IPS-NIHi7 (cell line): ENCODE data around the gene SELENOS.
A peak's percentile ranks its signal among the peaks of the same experiment; 100 is the strongest.

Source experiments
- DNase-seq: peaks from one replicate; pipeline ENCODE4 v3.0.0; 2012; ENCODE audit warnings: mixed read lengths; ENCODE audit errors: extremely low spot score

The SELENOS gene, protein sequence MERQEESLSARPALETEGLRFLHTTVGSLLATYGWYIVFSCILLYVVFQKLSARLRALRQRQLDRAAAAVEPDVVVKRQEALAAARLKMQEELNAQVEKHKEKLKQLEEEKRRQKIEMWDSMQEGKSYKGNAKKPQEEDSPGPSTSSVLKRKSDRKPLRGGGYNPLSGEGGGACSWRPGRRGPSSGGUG

GRCh38 chr15:101277038-101277822 lies at the start of gene SELENOS:
Gene SELENOS, minus strand, starts transcription at chr15:101277485. Its CDS starts 68 bp downstream, at chr15:101277417.
- peak; percentile 94 for DNase-seq

- no peak for DNase-seq
Measured at GRCh38 chr15:101326462-101327146, 49.3 kb upstream of the SELENOS start.

DNA sequence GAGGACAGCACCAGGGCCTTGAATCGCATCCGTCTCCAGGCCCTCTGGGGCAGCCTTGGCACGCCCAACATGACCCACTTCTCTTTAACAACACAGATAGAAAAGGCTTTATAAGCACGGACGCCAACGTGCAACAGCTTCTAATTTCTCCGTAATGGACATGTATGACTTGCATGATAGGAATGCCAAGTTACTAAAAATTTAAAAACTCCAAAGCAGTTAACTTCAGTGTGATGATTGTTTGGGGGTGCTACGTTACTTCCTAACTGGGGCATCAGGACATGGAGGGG lies 48.7 kb upstream of the SELENOS start:
- no peak for DNase-seq

- no peak for DNase-seq
Measured at GRCh38 chr15:101325263-101326025, 48.2 kb upstream of the SELENOS start.

DNA sequence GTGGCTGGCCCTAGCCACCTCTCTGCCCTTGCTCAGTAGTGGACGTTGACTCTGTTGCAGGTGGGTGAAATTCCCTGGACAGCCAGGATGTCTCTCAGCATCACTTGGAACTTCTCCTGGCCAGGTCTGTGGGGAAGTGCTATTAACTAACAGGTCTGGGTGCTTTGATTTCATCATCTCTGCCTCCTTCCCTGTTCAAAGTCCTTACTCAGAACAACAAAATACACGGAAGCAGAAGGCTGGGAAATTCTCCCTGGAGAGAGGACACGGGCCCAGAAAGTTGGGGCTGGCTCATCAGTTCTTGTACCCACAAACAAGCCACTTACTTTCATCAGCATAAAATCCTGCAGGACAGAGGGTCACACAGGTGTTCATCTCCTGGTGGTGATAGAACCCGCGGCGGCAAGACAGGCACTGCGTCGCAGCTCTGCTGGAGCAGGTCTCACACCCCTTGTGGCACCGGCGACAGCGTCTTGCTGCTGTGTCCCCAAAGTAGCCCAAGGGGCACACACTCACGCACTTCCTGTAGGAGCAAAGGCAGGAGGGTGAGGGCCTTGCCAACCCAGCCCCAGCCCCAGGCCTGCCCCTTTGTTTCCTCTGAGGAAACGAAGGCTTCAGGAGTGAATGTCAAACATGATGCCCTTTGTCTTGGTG lies 47.4 kb upstream of the SELENOS start:
- DNase-seq: no peak

- no peak for DNase-seq
Measured at GRCh38 chr15:101323793-101324523, 46.7 kb upstream of the SELENOS start.

- DNase-seq: no peak
Measured at GRCh38 chr15:101322854-101323477, 45.7 kb upstream of the SELENOS start.

- no peak for DNase-seq
Measured at GRCh38 chr15:101322016-101322695, 44.9 kb upstream of the SELENOS start.

DNA sequence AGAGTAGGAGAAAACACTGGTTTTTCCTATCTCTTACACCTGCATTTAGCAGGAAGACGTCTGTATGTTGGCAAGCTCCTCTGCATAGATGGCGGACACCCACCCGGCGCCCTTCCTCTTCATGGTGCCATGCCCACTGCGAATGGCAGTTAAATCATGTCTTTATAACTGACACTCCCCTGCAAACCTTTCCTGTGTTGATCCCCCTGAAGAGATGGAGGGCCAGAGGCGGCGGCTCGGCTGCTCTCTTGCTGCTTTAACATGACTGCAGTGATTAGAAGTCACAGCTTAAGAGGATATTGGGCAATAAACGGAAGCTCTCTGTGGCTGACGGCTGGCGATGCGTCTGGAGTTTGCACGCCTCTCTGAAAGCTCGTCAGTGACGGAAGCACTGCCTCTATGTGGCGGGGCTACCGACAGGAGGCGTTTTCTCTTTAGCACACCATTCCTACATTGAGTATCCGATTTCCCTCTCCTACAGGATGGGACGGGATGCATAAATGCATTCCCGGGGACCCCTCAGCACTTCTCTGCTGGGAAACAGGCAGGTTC lies 43.3 kb upstream of the SELENOS start:
- DNase-seq: peak; percentile 70

- peak; percentile 42 for DNase-seq
Measured at GRCh38 chr15:101318839-101319238, 41.6 kb upstream of the SELENOS start.

DNA sequence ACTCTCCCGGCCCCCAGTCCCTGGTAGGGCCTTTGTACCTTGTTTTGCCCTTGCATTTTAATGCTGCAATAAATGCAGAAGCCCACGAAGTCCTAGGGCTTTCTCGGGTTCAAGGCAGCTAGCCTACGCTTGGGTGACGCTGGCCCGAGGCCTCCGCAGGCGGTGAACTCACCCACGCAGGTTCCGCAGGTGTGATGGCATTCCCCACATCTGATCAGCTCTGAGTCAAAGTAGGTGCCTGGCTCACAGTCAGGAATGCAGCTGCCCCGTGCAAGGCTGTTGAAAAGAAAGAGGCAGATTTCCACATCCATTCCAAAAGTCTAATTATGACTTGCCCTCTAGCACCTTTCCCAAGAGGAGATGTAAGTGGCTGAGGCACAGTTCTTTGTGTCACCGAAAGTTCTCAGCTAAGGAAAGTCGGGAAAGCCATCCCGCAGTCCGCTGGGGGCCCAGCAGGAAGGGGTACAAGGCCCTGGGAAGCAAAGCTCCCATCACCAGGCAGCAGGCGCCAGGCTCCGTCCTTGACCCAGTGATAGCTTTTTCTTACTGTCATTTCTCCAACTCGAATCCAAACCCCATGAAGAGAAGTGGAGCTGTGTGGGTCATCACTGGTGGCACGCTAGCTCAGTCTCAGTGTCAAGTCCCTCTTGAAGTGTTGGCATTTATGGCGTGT lies 41.0 kb upstream of the SELENOS start:
- DNase-seq: no peak

- DNase-seq: no peak
Measured at GRCh38 chr15:101317336-101317872, 40.1 kb upstream of the SELENOS start.

DNA sequence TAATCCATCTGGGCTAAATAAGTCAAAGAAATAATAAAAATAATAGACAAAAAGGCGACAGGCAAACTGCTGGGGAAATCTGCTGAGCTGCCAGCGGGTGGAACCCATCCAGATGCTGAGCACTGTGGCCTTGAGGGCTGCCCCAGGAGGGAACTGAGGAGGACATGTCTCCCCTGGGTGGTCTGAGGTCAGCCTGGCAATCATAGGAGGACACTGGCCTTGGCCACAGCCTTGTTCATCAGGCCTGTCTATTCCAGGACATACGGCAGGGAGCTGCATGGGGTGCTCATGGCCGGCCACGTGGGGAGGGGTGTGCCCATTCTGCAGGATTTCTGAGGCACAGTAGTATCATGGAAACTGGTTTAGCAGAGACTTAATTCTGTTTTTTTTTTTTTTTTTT lies 39.2 kb upstream of the SELENOS start:
- DNase-seq: no peak

GRCh38 chr15:101315736-101316135 lies 38.5 kb upstream of the SELENOS start:
- DNase-seq: no peak

DNA sequence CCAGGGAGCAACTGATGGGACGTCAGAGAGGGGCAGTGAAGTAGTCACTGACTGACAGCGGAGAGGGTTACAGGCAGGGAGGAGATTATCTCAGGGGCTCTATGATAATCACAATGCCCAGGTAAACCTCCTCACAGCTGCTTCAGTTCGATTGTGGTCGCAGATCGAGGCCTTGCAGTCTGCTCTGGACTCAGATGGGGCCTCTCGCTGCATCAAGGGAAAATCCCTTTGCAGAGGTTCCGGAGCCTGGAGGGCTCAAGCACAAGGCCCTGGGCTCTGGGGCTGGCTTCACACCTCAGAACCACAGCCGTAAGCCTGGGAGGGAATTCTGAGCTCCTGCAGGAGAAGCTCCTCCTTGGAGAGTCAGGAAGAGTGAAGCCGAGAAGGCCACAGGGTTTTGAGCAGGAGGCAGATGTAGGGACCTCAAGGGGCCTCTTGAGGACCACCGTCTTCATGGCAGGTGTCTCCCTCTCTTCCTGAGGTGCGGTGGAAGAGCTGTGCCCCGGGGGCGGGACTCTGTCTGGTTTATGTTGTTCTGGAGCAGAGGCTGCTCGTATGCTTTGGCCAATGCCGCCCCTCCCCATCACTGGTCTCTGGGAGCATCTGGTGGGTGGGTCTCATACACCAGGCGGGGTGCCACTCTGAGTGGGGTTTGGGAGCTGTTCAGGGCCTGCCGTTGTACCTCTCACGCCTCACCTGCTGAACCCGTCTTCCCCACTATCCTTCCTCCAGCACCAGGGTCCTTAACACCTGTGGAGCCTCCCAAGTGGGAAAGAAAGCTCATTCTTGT lies 37.2 kb upstream of the SELENOS start:
- DNase-seq: no peak

DNA sequence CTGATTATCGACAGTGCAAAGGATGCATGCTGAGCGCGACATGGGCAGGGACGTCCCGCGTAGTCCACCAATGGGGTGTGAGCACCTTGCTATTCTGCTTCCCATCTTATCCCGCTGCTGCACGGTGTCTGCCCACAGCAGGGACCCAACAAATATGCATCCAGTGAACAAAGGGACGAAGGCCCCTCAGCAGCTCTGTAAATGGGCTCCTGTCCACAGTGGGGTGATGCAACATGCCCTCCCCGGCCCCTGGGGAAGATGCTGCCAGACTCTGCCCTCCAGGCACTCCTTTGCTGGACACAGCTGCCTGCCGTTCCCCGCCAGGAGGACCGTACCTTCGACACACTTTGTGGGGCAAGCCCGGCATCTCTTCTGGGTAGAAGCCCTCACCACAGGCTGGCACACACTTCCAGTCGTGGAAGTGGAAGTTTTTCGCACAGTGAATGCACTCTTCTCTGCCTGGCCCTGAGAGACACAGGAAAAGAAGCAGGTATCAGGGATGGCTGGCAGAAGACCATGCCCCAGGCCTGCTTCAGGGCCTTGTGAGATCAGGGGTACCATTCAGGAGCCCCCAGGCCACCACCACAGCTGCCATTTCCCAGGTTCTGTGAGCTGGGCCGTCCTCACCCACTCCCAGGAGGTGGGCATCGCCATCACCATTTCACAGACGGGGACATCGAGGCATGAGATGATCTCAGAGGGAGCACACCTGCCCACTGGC lies 35.9 kb upstream of the SELENOS start:
- no peak for DNase-seq

DNA sequence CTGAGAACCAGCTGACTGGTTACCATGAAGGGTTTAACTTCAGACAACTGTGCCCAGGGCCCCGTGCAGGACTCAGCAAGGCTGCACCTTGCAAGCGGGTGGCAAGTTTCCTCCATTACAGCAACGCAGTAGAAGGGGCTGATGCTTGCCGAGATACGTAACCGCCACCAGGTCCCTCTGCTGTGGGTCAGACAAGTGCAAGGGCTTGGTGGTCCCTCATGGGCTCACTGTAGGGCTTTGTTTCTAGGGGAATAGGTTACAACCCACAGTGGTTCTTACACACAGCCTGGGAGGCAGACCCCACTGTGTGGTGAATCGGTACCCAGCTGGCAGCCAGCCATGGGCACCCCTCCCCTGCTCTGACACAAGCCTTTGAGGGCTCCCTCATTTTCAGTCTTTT lies 33.2 kb upstream of the SELENOS start:
- DNase-seq: no peak

DNA sequence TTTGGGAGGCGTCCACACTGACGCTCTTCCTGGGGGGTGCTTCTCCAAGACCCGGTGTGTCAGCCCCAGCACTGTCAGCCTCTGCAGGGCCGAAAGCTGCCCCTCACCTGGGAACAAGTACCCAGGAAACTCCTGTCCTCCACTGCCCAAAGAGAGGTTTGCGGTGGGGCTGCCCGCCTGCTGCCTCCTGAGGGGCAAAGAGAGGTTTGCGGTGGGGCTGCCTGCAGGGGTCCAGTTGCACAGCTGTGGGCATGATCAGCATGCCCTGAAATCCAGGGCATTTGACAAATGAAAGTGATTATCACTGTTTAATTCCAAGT lies 32.8 kb upstream of the SELENOS start:
- DNase-seq: no peak
